ENCODE measurements around the gene EFNB2. TPM values are rescaled to one million over a fixed set of nuclear protein-coding genes. Genes with fewer than 3 reads are reported as not detected.

EFNB2 gene
- total and polyA plus RNA-seq, 7 donors = 5.8 to 10.8 (median 8.8) TPM

DNA sequence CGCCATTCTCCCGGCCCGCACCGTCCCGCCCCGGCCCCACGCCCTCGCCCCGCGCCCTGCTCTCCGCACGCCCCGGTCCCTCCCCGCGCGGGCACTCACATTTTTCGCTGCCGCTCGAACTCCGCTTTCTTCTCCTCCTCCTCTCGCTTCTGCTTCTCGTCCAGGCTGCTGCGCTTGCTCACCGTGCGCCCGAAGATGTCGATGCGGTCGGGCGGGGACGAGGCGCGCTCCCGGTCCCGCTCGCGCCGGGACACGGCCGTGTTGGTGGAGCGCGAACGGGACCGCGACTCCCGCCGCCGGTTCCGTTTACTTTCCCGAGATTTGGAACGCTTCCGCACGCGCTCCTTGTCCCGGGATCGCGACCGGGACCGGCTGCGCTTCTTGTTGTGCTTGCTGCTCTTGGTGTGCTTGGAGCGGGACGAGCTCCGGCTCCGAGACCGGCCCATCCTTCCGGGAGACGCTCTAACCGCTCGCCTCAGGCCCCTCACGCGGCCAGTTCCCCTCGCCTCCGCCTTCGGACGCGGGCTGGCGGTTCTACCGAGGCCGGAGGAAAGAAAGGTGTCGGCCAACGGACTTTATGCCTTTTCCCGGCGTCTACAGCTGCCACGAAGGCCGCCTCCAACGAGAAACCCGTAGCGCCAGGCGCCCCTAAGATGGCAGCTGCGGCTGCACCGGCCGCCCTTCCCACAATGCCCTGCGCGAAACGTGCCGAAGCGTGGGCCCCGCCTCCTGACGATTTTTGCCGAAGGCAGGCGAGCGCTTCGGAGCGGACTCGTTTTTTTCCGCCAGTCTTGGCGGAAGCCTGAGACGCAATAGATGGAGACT lies 32.2 kb upstream of the EFNB2 start, which contains the start of gene ARGLU1:
TSS of gene ARGLU1 (minus strand) at position 664 of the 825 bp plus-strand sequence. CDS start at position 446, 218 bp downstream.
- intact Hi-C loops (cut with DNase I) = loop anchor here in 1 of 2 donors (5.0 kb wide), 1 partner anchor 50 kb away; no protein-coding TSS in a partner anchor
- DNase-seq (peak; percentile 93 to 97), ATAC-seq (peak; percentile 96 to 98 (median 96))
- H3K4me1 ChIP-seq = peaks cover 46% of the 10 kb centered on the region
- H3K4me3 ChIP-seq = peak within 1 kb of the TSS; percentile 82
- peak within 1 kb of the TSS; percentile 87 for H3K27ac ChIP-seq
- no peaks in the 10 kb centered on the region for H3K9me3 ChIP-seq
- TF ChIP-seq, protein P1, sequence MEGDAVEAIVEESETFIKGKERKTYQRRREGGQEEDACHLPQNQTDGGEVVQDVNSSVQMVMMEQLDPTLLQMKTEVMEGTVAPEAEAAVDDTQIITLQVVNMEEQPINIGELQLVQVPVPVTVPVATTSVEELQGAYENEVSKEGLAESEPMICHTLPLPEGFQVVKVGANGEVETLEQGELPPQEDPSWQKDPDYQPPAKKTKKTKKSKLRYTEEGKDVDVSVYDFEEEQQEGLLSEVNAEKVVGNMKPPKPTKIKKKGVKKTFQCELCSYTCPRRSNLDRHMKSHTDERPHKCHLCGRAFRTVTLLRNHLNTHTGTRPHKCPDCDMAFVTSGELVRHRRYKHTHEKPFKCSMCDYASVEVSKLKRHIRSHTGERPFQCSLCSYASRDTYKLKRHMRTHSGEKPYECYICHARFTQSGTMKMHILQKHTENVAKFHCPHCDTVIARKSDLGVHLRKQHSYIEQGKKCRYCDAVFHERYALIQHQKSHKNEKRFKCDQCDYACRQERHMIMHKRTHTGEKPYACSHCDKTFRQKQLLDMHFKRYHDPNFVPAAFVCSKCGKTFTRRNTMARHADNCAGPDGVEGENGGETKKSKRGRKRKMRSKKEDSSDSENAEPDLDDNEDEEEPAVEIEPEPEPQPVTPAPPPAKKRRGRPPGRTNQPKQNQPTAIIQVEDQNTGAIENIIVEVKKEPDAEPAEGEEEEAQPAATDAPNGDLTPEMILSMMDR (IDR thresholded peaks at IDR 0.05) = no peak
- H3K27me3 ChIP-seq (ENCODE audit: insufficient read depth in 3 of 3, low read length in 2 of 3) = no peaks in the 10 kb centered on the region
- H3K36me3 ChIP-seq (ENCODE audit: insufficient read depth in 1 of 2, low read depth in 1 of 2) = no peaks in the 10 kb centered on the region
- 0 to 1% (median 0%) methylated on average over 103 to 108 of the region's 108 CpGs for WGBS, 3 donors

DNA sequence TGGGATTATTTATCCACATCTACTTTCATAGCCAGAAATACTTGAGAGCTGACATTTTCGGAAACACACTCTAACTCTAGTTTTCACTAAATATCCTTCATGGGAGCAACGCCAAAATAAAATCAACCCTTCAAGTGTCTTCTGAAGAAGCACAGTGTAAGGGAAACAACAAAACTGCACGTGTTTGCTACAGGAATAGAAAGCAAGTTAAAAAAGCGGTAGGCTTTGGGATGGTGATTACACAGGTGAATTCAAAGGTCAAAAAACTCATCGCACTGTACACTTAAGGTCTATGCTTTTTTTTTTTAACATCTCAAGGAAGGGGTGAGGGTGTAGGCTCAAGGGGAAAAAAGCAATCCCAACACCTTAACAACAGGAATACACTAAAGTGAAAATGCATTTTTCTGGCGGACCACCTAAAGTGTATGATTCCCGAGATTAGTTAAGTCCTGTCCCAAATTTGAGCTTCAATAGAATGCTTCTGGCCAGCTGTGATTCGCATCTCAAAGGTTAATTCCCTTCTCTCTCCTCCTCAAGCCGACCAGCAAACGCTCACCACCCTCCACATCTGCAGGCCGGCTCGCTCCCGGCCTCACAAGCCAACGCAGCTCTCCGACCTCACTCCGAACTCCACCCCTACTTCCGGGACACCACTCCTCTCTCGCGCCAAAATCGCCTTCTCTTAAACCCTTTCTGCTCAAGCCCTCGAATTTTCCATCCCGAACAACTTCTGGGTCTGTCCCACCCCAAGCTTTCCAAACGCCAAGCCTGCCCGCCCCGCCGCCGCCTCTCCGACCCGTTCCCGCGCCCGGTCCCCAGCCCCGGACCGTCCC lies 31.4 kb upstream of the EFNB2 start:
- TF ChIP-seq, protein P1 (IDR thresholded peaks at IDR 0.05) = no peak
- peak overlapping the region; percentile 87 for H3K27ac ChIP-seq
- intact Hi-C loops (cut with DNase I) = loop anchor here in 1 of 2 donors (5.0 kb wide), 1 partner anchor 50 kb away; no protein-coding TSS in a partner anchor
- peak overlapping the region; percentile 82 for H3K4me3 ChIP-seq
- no peaks in the 10 kb centered on the region for H3K9me3 ChIP-seq
- 1 to 2% (median 1%) methylated on average over 33 to 34 of the region's 34 CpGs for WGBS, 3 donors
- ATAC-seq = peak; percentile 45 to 60 (median 51)
- H3K4me1 ChIP-seq = peaks cover 54% of the 10 kb centered on the region
- H3K36me3 ChIP-seq (ENCODE audit: insufficient read depth in 1 of 2, low read depth in 1 of 2) = no peaks in the 10 kb centered on the region
- DNase-seq = peak; percentile 59 to 74
- no peaks in the 10 kb centered on the region for H3K27me3 ChIP-seq (ENCODE audit: insufficient read depth in 3 of 3, low read length in 2 of 3)

DNA sequence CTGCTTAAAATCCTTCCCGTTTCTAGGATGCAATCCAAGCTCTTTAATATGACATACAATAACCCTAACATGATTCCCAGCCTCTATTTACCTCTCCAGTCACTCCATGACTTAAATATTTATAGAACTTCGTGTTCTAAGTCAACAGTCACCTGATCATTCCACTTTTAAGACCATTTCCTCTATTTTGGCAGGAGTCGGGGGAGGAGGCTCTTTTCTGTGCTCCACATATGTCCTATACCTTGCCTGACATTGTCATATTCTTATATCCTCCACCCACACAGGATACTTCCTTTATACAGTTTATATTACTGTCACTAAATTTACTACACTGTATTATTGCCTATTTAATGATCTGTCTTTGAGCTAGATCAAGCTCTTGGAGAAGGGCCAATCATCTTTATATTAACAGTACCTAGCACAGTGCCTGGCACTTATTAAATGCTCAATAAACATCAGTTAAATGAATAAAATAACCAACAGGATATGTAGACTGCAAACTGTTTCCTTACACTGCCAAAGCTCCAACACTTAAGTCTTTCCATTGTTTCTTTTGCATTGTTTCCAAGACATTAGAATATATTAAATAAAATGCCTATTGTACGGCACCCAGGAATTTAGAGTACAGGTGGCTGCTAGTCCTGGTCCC lies 29.8 kb upstream of the EFNB2 start:
- Histone ChIP-seq H3K9me3 (no peaks in the 10 kb centered on the region), H3K36me3 (ENCODE audit: insufficient read depth in 1 of 2, low read depth in 1 of 2) (no peaks in the 10 kb centered on the region), H3K27me3 (ENCODE audit: insufficient read depth in 3 of 3, low read length in 2 of 3) (no peaks in the 10 kb centered on the region), H3K4me1 (peaks cover 65% of the 10 kb centered on the region), H3K4me3 (peak overlapping the region; percentile 82), H3K27ac (no peak overlapping the region)
- ATAC-seq (no peak), DNase-seq (no peak)
- intact Hi-C loops (cut with DNase I) = loop anchor here in 1 of 2 donors (5.0 kb wide), 1 partner anchor 52 kb away; no protein-coding TSS in a partner anchor
- 34 to 40% (median 39%) methylated on average over 4 of the region's 4 CpGs for WGBS, 3 donors
- TF ChIP-seq, protein P1 (IDR thresholded peaks at IDR 0.05) = no peak

DNA sequence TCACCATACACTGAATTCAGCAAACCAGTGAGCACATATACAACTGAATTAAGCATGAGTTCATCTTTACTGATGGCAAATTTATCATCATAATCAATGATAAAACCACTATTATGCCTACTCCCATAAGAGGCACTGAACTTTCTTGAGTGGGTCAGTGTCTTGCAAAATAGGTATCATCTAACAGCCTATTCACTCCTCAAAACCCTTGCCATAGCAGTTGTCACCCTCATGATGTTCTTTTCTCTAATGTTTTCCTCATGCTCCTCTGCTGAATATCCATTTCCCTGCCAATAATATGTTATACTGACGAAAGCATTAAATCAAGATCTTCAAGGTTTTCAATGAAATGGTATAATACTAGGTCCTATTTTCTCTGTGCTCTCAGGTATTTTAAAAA lies 26.8 kb upstream of the EFNB2 start:
- ATAC-seq (peak in 3 of 4 donors; percentile 20 to 65 (median 40)), DNase-seq (no peak)
- H3K27ac ChIP-seq = no peak overlapping the region
- 50 to 80% (median 59%) methylated on average over 1 of the region's 1 CpG for WGBS, 3 donors
- TF ChIP-seq, protein P1 (IDR thresholded peaks at IDR 0.05) = no peak
- H3K27me3 ChIP-seq (ENCODE audit: insufficient read depth in 3 of 3, low read length in 2 of 3) = no peaks in the 10 kb centered on the region
- peaks cover 4 to 21% of the 10 kb centered on the region in 2 donors for H3K36me3 ChIP-seq (ENCODE audit: insufficient read depth in 1 of 2, low read depth in 1 of 2)
- peaks cover 66% of the 10 kb centered on the region for H3K4me1 ChIP-seq
- intact Hi-C loops (cut with DNase I) = no loop called here
- H3K9me3 ChIP-seq = no peaks in the 10 kb centered on the region
- H3K4me3 ChIP-seq = peak overlapping the region; percentile 31

All from psoas muscle (tissue), 8 donors.